ENCODE results near the gene MON1A. TPM values are rescaled to one million over a fixed set of nuclear protein-coding genes. Genes with fewer than 3 reads are reported as not detected.

The MON1A gene
- total RNA-seq (2021; ENCODE audit: unreplicated experiment) (9.0 TPM), Bru-seq, nascent RNA (percentile 41 among the genes with signal in this experiment), BruChase-seq, experiment 1, labeled RNA remaining after a 6-hour chase (percentile 44 among the genes with signal in this experiment), BruChase-seq, experiment 2, labeled RNA remaining after a 2-hour chase (percentile 43 among the genes with signal in this experiment)
- 6.9 and 8.7 TPM in 2 replicates for polyA plus RNA-seq (2012)
- long read RNA-seq, transcript MON1A-201 (6 exons, 2,370 nt) = major isoform, 14 of 28 reads
- long read RNA-seq, transcript MON1A-203 (5 exons, 1,617 nt) = minor isoform, 6 of 28 reads
- long read RNA-seq, partial matches to known transcripts = 3 of 28 reads
- long read RNA-seq, other reads (novel, unspliced or antisense) = 5 of 28 reads

GRCh38 chr3:49929291-49930167 lies at the start of gene MON1A:
MON1A (minus strand) TSS chr3:49929811; CDS start chr3:49913346, 16,465 bp downstream.
- intact Hi-C loops (cut with micrococcal nuclease) = no loop called here
- no peaks in the 10 kb centered on the region for H3K9me2 ChIP-seq (ENCODE audit: insufficient read depth)
- no peaks in the 10 kb centered on the region for H4K20me1 ChIP-seq (ENCODE audit: insufficient read depth)
- H3K9ac ChIP-seq (ENCODE audit: low read length) = peak within 1 kb of the TSS; percentile 64
- H3K27ac ChIP-seq (ENCODE audit: low read depth, low read length) = peak within 1 kb of the TSS; percentile 67
- H3K27me3 ChIP-seq (ENCODE audit: insufficient read depth, low read length) = no peaks in the 10 kb centered on the region
- no peaks in the 10 kb centered on the region for H3K36me3 ChIP-seq (ENCODE audit: control insufficient read depth in 1 of 2, insufficient read depth in 2 of 2, low read length in 2 of 2)
- peak; percentile 86 for ATAC-seq
- POLR2A ChIA-PET = interaction anchor here (0.6 to 4.4 kb wide), 10 partner anchors 9 to 836 kb away, joined by 3 to 38 read pairs (median 4); partner anchors contain the start of genes QRICH1 and RBM6
- no peaks in the 10 kb centered on the region for H3K9me3 ChIP-seq (ENCODE audit: control insufficient read depth in 1 of 2, insufficient read depth in 1 of 2, low read depth in 1 of 2, low read length in 2 of 2)
- H2AFZ ChIP-seq (ENCODE audit: low read depth, low read length, poor library complexity, severe bottlenecking) = peak within 1 kb of the TSS; percentile 97
- no peaks in the 10 kb centered on the region for H3K79me2 ChIP-seq (ENCODE audit: insufficient read depth, low read length)
- peak within 1 kb of the TSS; percentile 52 to 68 for H3K4me3 ChIP-seq (replicated peaks in 1 of 2; ENCODE audit: low read depth in 1 of 2, low read length in 2 of 2)
- CTCF ChIA-PET = interaction anchor here (0.6 to 1.9 kb wide), 8 partner anchors 11 to 127 kb away, joined by 3 to 15 read pairs (median 4); partner anchors contain the start of genes INKA1 and RBM6
- TSS peak; percentile 63 for BruUV-seq (replicated peaks)
- peaks cover 23 to 44% of the 10 kb centered on the region in 2 experiments for H3K4me1 ChIP-seq (ENCODE audit: control insufficient read depth in 1 of 2, insufficient read depth in 2 of 2, low read length in 2 of 2)
- peak within 1 kb of the TSS; percentile 82 for H3K4me2 ChIP-seq (ENCODE audit: low read length)
- DNase-seq (ENCODE audit: low read depth, low spot score) = peak; percentile 67
- RAD21 ChIA-PET (ENCODE audit: low non-redundant PET in 1 of 2, low total read pairs in 2 of 2, uncharacterized antibody in 2 of 2, unreplicated experiment in 2 of 2) = no interaction called here
- TF ChIP-seq JUND (IDR thresholded peaks at IDR 0.05) = no peak
- TF ChIP-seq ZFX (IDR thresholded peaks at IDR 0.05) = peak; percentile 97
- no peak for TF ChIP-seq TCF7L2 (IDR thresholded peaks at IDR 0.05; ENCODE audit: borderline replicate concordance, extremely low read depth, insufficient read depth, insufficient read length)
- no peak for TF ChIP-seq REST (IDR thresholded peaks at IDR 0.05; ENCODE audit: low read depth)
- no peak for TF ChIP-seq EZH2 (IDR thresholded peaks at IDR 0.05)
- TF ChIP-seq CBX3 (IDR thresholded peaks at IDR 0.05; ENCODE audit: low read depth) = peak; percentile 33; the same call in 1 of the 2 replicates
- TF ChIP-seq SRF (IDR thresholded peaks at IDR 0.05; ENCODE audit: low read depth) = no peak
- no peak for TF ChIP-seq ATF3 (IDR thresholded peaks at IDR 0.05)
- TF ChIP-seq POLR2A (IDR thresholded peaks at IDR 0.05; ENCODE audit: borderline replicate concordance, extremely low read depth, insufficient read depth, insufficient read length) = no peak
- TF ChIP-seq ZBTB33 (IDR thresholded peaks at IDR 0.05; ENCODE audit: extremely low read depth, insufficient replicate concordance, low read length) = no peak
- no peak for TF ChIP-seq FOSL1 (IDR thresholded peaks at IDR 0.05; ENCODE audit: low read depth)
- no peak for TF ChIP-seq ELF1 (IDR thresholded peaks at IDR 0.05; ENCODE audit: borderline replicate concordance, low read depth)
- TF ChIP-seq RAD21 (IDR thresholded peaks at IDR 0.05; ENCODE audit: low read depth) = no peak; the same call in 1 of the 2 replicates
- TF ChIP-seq CEBPB (IDR thresholded peaks at IDR 0.05; ENCODE audit: low read depth) = no peak
- TF ChIP-seq ZNF274 (IDR thresholded peaks at IDR 0.05; ENCODE audit: low read depth, low read length) = no peak
- peak; percentile 97 for TF ChIP-seq MAX (IDR thresholded peaks at IDR 0.05)
- no peak for TF ChIP-seq EZH2phosphoT487 (IDR thresholded peaks at IDR 0.05; ENCODE audit: borderline replicate concordance)
- no peak for TF ChIP-seq EGR1 (IDR thresholded peaks at IDR 0.05; ENCODE audit: low read depth)
- TF ChIP-seq SP1 (IDR thresholded peaks at IDR 0.05; ENCODE audit: low read depth) = peak; percentile 62
